ENCODE data around the gene GPR171. TPM values are rescaled to one million over a fixed set of nuclear protein-coding genes. Genes with fewer than 3 reads are reported as not detected.

GPR171 gene
- total and polyA plus RNA-seq, 2 of the 13 experiments (the other 11 are each of a cell fraction or from before 2014, with no cell fraction given), result not detected

- TF ChIP-seq SMARCC2 (IDR thresholded peaks at IDR 0.05), result no peak
- TF ChIP-seq, protein P1, sequence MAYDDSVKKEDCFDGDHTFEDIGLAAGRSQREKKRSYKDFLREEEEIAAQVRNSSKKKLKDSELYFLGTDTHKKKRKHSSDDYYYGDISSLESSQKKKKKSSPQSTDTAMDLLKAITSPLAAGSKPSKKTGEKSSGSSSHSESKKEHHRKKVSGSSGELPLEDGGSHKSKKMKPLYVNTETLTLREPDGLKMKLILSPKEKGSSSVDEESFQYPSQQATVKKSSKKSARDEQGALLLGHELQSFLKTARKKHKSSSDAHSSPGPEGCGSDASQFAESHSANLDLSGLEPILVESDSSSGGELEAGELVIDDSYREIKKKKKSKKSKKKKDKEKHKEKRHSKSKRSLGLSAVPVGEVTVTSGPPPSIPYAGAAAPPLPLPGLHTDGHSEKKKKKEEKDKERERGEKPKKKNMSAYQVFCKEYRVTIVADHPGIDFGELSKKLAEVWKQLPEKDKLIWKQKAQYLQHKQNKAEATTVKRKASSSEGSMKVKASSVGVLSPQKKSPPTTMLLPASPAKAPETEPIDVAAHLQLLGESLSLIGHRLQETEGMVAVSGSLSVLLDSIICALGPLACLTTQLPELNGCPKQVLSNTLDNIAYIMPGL (CRISPR knock-in tag; IDR thresholded peaks at IDR 0.05; ENCODE audit: borderline replicate concordance in 1 of 2, low read depth in 1 of 2), result 0 out of 4 replicates have a peak, but pooled peaks of 1 of the 2 experiments have one; percentile 45
- 0 out of 2 replicates have a peak, but pooled peaks have one; percentile 11 for TF ChIP-seq SMAD3 (CRISPR knock-in tag; IDR thresholded peaks at IDR 0.05)
- TF ChIP-seq RARG (CRISPR knock-in tag; IDR thresholded peaks at IDR 0.05; ENCODE audit: low read depth), result no peak
- TF ChIP-seq STAG1 (CRISPR knock-in tag; IDR thresholded peaks at IDR 0.05), result peak; percentile 73
- 0 out of 2 replicates have a peak, but pooled peaks have one; percentile 33 for TF ChIP-seq ZKSCAN8 (CRISPR knock-in tag; IDR thresholded peaks at IDR 0.05; ENCODE audit: borderline replicate concordance)
Observed at GRCh38 chr3:151210676-151211381, 7.8 kb upstream of the GPR171 start (continued).

DNA sequence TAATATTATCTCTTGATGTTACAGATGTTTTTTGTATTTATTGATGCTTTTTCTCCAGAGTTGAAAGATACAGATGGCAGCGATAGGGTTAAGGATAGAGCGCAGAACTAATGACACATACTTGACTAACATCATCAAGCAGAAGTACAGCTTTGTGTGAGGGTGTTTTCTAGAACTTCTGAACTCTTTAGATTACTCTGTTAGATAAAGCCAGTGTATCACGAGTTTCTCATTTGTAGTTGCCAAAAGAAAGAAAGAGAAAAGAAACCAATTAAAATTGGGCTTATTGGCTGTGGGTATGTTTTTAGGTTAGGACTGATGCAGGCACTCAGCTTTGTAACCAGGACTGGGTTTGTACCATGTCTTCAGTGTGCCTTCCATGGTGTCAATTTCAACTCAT, 6.6 kb upstream of the GPR171 start:
- H3K9me3 ChIP-seq (ENCODE audit: low read length), result no peaks in the 10 kb centered on the region
- no peak overlapping the region for H3K4me3 ChIP-seq (replicated peaks in 1 of 3; ENCODE audit: insufficient read depth in 1 of 3, low read depth in 2 of 3, low read length in 3 of 3)
- no peak overlapping the region for H3K9ac ChIP-seq (ENCODE audit: insufficient read depth, low read depth, low read length)
- in situ Hi-C loops (cut with HindIII; ENCODE audit: extremely low pct_ligation_motif_present, low pct_unique_long_range_greater_than_20kb) (loop anchor here (25.0 kb wide), 1 partner anchor 578 kb away; no protein-coding TSS in a partner anchor), intact Hi-C loops (cut with micrococcal nuclease; ENCODE audit: unreplicated experiment) (loop anchor here (5.0 kb wide), 1 partner anchor 42 kb away; no protein-coding TSS in a partner anchor)
- H3K27ac ChIP-seq (ENCODE audit: extremely low read length, insufficient read depth, low read length), result no peak overlapping the region
- no peak for DNase-seq (ENCODE audit: low spot score)
- H3K36me3 ChIP-seq (replicated peaks in 1 of 2; ENCODE audit: control insufficient read depth in 1 of 2, insufficient read depth in 2 of 2, low read length in 2 of 2), result no peaks in the 10 kb centered on the region
- BruUV-seq (replicated peaks), result no TSS peak
- no peaks in the 10 kb centered on the region for H3K79me2 ChIP-seq (ENCODE audit: insufficient read depth, low read length)
- FAIRE-seq, result no peak
- no peaks in the 10 kb centered on the region for H4K20me1 ChIP-seq (ENCODE audit: insufficient read depth, low read length)
- ATAC-seq, result no peak
- no peak overlapping the region for H3K4me2 ChIP-seq (ENCODE audit: low read depth, low read length)
- H3K27me3 ChIP-seq (ENCODE audit: control insufficient read depth in 1 of 2, insufficient read depth in 2 of 2, low read length in 2 of 2), result no peaks in the 10 kb centered on the region
- peaks cover 29% of the 10 kb centered on the region for H3K4me1 ChIP-seq (ENCODE audit: insufficient read depth, low read length)
- POLR2A ChIA-PET, result no interaction called here
- peak overlapping the region; percentile 3 for H2AFZ ChIP-seq (ENCODE audit: low read length)
- WGBS (ENCODE audit: low lambda C conversion rate), result 99% methylated on average over 3 of the region's 3 CpGs
- CTCF ChIA-PET (ENCODE audit: low intra/inter-chr PET ratio, low total read pairs), result no interaction called here
- TF ChIP-seq ZNF431 (CRISPR knock-in tag; IDR thresholded peaks at IDR 0.05; ENCODE audit: borderline replicate concordance, low read depth) (no peak), FOXM1 (CRISPR knock-in tag; IDR thresholded peaks at IDR 0.05) (no peak), KMT2A (CRISPR knock-in tag; IDR thresholded peaks at IDR 0.05) (no peak), ZSCAN9 (CRISPR knock-in tag; IDR thresholded peaks at IDR 0.05; ENCODE audit: borderline replicate concordance) (no peak), ZNF609 (CRISPR knock-in tag; IDR thresholded peaks at IDR 0.05; ENCODE audit: borderline replicate concordance) (no peak), KLF15 (CRISPR knock-in tag; IDR thresholded peaks at IDR 0.05; ENCODE audit: borderline replicate concordance) (no peak), SALL1 (CRISPR knock-in tag; IDR thresholded peaks at IDR 0.05) (no peak), CBX1 (IDR thresholded peaks at IDR 0.05; ENCODE audit: low read depth) (no peak), KDM4B (CRISPR knock-in tag; IDR thresholded peaks at IDR 0.05) (no peak)

All from HepG2 (cell line).